HG03196 (cell line): Measurements from ENCODE around the gene NHLH2.

Source experiments
- ATAC-seq: cut with Tn5 transposase; IDR thresholded peaks from one replicate; pipeline ENCODE4 v1.9.1; 2021; ENCODE audit not compliant: unreplicated experiment

NHLH2 gene

GRCh38 chr1:115805597-115805996 is 35.3 kb downstream of the NHLH2 start:
- ATAC-seq: no peak

- ATAC-seq: no peak
Measured at GRCh38 chr1:115802416-115802815, 38.5 kb downstream of the NHLH2 start.

GRCh38 chr1:115797486-115797885 is 43.4 kb downstream of the NHLH2 start:
- ATAC-seq: no peak

GRCh38 chr1:115796897-115797296 is 44.0 kb downstream of the NHLH2 start:
- ATAC-seq: no peak

GRCh38 chr1:115796036-115796435 is 44.9 kb downstream of the NHLH2 start:
- no peak for ATAC-seq

- ATAC-seq: no peak
Measured at GRCh38 chr1:115794976-115795639, 45.8 kb downstream of the NHLH2 start.

GRCh38 chr1:115793162-115793561 is 47.8 kb downstream of the NHLH2 start:
- ATAC-seq: no peak

GRCh38 chr1:115791816-115792215 is 49.1 kb downstream of the NHLH2 start:
- no peak for ATAC-seq

GRCh38 chr1:115790846-115791245 is 50.1 kb downstream of the NHLH2 start:
- ATAC-seq: no peak

GRCh38 chr1:115790356-115790755 is 50.6 kb downstream of the NHLH2 start:
- ATAC-seq: no peak
